Mesendoderm (in vitro differentiated cells): ENCODE measurements around the gene IL1RAPL2.
"Not testable (repeated sequence)": the region's sequence is repeated elsewhere in the genome, so short reads cannot be mapped to it uniquely, and the experiment has no call there.

Experiments used
- DNase-seq: peaks from one replicate; pipeline ENCODE4 v3.0.0; 2013
- H2AK5ac ChIP-seq: 2 replicates; pipeline ENCODE4 v1.6.1; 2013; ENCODE audit warnings: low read length, inconsistent platforms
- H2BK120ac ChIP-seq: 2 replicates; pipeline ENCODE4 v1.6.1; 2013; ENCODE audit warnings: low read depth, mild to moderate bottlenecking, low read length, moderate library complexity, mixed read lengths
- H2BK15ac ChIP-seq: replicated peaks from 2 replicates; pipeline ENCODE4 v1.6.1; 2013; ENCODE audit warnings: low read depth, mild to moderate bottlenecking, moderate library complexity
- H2BK5ac ChIP-seq: 2 replicates; pipeline ENCODE4 v1.6.1; 2013; ENCODE audit warnings: low read length, inconsistent platforms
- H3K18ac ChIP-seq: 2 replicates; pipeline ENCODE4 v1.6.1; 2013; ENCODE audit warnings: mild to moderate bottlenecking, low read length, mixed read lengths
- H3K23ac ChIP-seq: one replicate; pipeline ENCODE4 v1.6.1; 2013; ENCODE audit warnings: low read length
- H3K27ac ChIP-seq: 2 replicates; pipeline ENCODE4 v1.5.1; 2013; ENCODE audit warnings: low read depth, mild to moderate bottlenecking, inconsistent platforms, low read length, moderate library complexity
- H3K27me3 ChIP-seq: 2 replicates; pipeline ENCODE4 v1.6.1; 2013; ENCODE audit warnings: low read length, control low read depth, mild to moderate bottlenecking, inconsistent platforms; ENCODE audit not compliant: insufficient read depth, poor library complexity
- H3K36me3 ChIP-seq: 2 replicates; pipeline ENCODE4 v1.6.1; 2013; ENCODE audit warnings: low read length, inconsistent platforms; ENCODE audit not compliant: control insufficient read depth, insufficient read depth
- H3K4ac ChIP-seq: one replicate; pipeline ENCODE4 v1.6.1; 2013; ENCODE audit warnings: low read depth, mild to moderate bottlenecking, low read length, moderate library complexity
- H3K4me1 ChIP-seq: 2 replicates; pipeline ENCODE4 v1.6.1; 2013; ENCODE audit warnings: low read depth, low read length, inconsistent platforms; ENCODE audit not compliant: control insufficient read depth
- H3K4me2 ChIP-seq: 2 replicates; pipeline ENCODE4 v1.6.1; 2013; ENCODE audit warnings: low read length
- H3K4me3 ChIP-seq: 2 replicates; pipeline ENCODE4 v1.5.1; 2013; ENCODE audit warnings: mild to moderate bottlenecking, low read length
- H3K56ac ChIP-seq: one replicate; pipeline ENCODE4 v1.6.1; 2013; ENCODE audit warnings: low read length
- H3K79me1 ChIP-seq: 2 replicates; pipeline ENCODE4 v1.6.1; 2013; ENCODE audit warnings: low read length, inconsistent platforms
- H3K79me2 ChIP-seq: 2 replicates; pipeline ENCODE4 v1.6.1; 2013; ENCODE audit warnings: mild to moderate bottlenecking, low read length; ENCODE audit not compliant: control insufficient read depth, insufficient read depth
- H3K9ac ChIP-seq: 2 replicates; pipeline ENCODE4 v1.6.1; 2013; ENCODE audit warnings: low read length, inconsistent platforms
- H4K5ac ChIP-seq: one replicate; pipeline ENCODE4 v1.6.1; 2013; ENCODE audit warnings: low read length
- H4K8ac ChIP-seq: one replicate; pipeline ENCODE4 v1.6.1; 2013; ENCODE audit warnings: low read depth, mild to moderate bottlenecking, control low read depth, low read length, moderate library complexity
- WGBS: extraction: QIAGEN DNeasy Blood & Tissue Kit; methylation state at CpG from one replicate; pipeline ENCODE4 v1.1.7; 2013; ENCODE audit warnings: low lambda C conversion rate, missing lambda C conversion rate; ENCODE audit not compliant: insufficient coverage; ENCODE audit errors: extremely low coverage; 5-methylcytosine and 5-hydroxymethylcytosine counted together

IL1RAPL2 gene

GRCh38 chrX:105115596-105116320 is 549.8 kb downstream of the IL1RAPL2 start:
- H3K27ac ChIP-seq, H3K23ac ChIP-seq, H2BK120ac ChIP-seq, H3K79me1 ChIP-seq, H3K4me1 ChIP-seq, H3K4me2 ChIP-seq, H2BK15ac ChIP-seq, H3K4ac ChIP-seq, H3K9ac ChIP-seq, H3K56ac ChIP-seq, H4K5ac ChIP-seq, H2BK5ac ChIP-seq, H4K8ac ChIP-seq, H3K36me3 ChIP-seq, H3K4me3 ChIP-seq, H2AK5ac ChIP-seq, DNase-seq, H3K79me2 ChIP-seq, H3K27me3 ChIP-seq, H3K18ac ChIP-seq: not testable (repeated sequence)
- WGBS, result no CpG with 5 or more reads among the region's 35 CpGs

- Histone ChIP-seq H3K27me3 (no peaks in the 10 kb centered on the region), H3K79me1 (no peaks in the 10 kb centered on the region), H2BK15ac (no peak overlapping the region), H3K36me3 (no peaks in the 10 kb centered on the region), H3K56ac (no peak overlapping the region), H3K27ac (no peak overlapping the region), H3K4ac (no peak overlapping the region), H3K4me2 (no peak overlapping the region), H3K4me3 (no peak overlapping the region), H2BK120ac (no peak overlapping the region), H4K8ac (no peak overlapping the region), H4K5ac (no peak overlapping the region), H3K9ac (no peak overlapping the region), H3K79me2 (no peaks in the 10 kb centered on the region), H3K18ac (no peak overlapping the region), H2BK5ac (no peak overlapping the region), H3K4me1 (no peaks in the 10 kb centered on the region), H2AK5ac (no peak overlapping the region), H3K23ac (no peak overlapping the region)
- DNase-seq, result no peak
- WGBS, result no CpG with 5 or more reads among the region's 1 CpG
Observed at GRCh38 chrX:105116486-105116885, 550.5 kb downstream of the IL1RAPL2 start.

- Histone ChIP-seq H2AK5ac (no peak overlapping the region), H4K5ac (no peak overlapping the region), H2BK120ac (no peak overlapping the region), H3K79me1 (no peaks in the 10 kb centered on the region), H3K9ac (no peak overlapping the region), H3K36me3 (no peaks in the 10 kb centered on the region), H2BK5ac (no peak overlapping the region), H3K18ac (no peak overlapping the region), H2BK15ac (no peak overlapping the region), H3K27ac (no peak overlapping the region), H4K8ac (no peak overlapping the region), H3K79me2 (no peaks in the 10 kb centered on the region), H3K23ac (no peak overlapping the region), H3K4me3 (no peak overlapping the region), H3K4me1 (no peaks in the 10 kb centered on the region), H3K56ac (no peak overlapping the region), H3K4ac (no peak overlapping the region), H3K4me2 (no peak overlapping the region), H3K27me3 (no peaks in the 10 kb centered on the region)
- DNase-seq, result no peak
- WGBS, result no CpG with 5 or more reads among the region's 1 CpG
Observed at GRCh38 chrX:105117621-105118020, 551.6 kb downstream of the IL1RAPL2 start.

GRCh38 chrX:105120463-105120862 is 554.5 kb downstream of the IL1RAPL2 start:
- DNase-seq, result no peak
- H3K27ac ChIP-seq, result no peak overlapping the region
- H2BK15ac ChIP-seq, result no peak overlapping the region
- H3K56ac ChIP-seq, result no peak overlapping the region
- no CpG with 5 or more reads among the region's 4 CpGs for WGBS
- no peak overlapping the region for H2BK5ac ChIP-seq
- H3K4me2 ChIP-seq, result no peak overlapping the region
- no peaks in the 10 kb centered on the region for H3K36me3 ChIP-seq
- no peaks in the 10 kb centered on the region for H3K79me2 ChIP-seq
- H3K4me3 ChIP-seq, result no peak overlapping the region
- no peak overlapping the region for H3K9ac ChIP-seq
- no peaks in the 10 kb centered on the region for H3K4me1 ChIP-seq
- H2AK5ac ChIP-seq, result no peak overlapping the region
- no peak overlapping the region for H2BK120ac ChIP-seq
- no peaks in the 10 kb centered on the region for H3K79me1 ChIP-seq
- H3K23ac ChIP-seq, result no peak overlapping the region
- H4K5ac ChIP-seq, result no peak overlapping the region
- no peak overlapping the region for H4K8ac ChIP-seq
- no peak overlapping the region for H3K4ac ChIP-seq
- no peak overlapping the region for H3K18ac ChIP-seq
- no peaks in the 10 kb centered on the region for H3K27me3 ChIP-seq

- Histone ChIP-seq H3K56ac (no peak overlapping the region), H3K36me3 (no peaks in the 10 kb centered on the region), H4K5ac (no peak overlapping the region), H3K27me3 (no peaks in the 10 kb centered on the region), H3K18ac (no peak overlapping the region), H3K79me1 (no peaks in the 10 kb centered on the region), H2BK15ac (no peak overlapping the region), H2AK5ac (no peak overlapping the region), H3K4me3 (no peak overlapping the region), H3K4me1 (no peaks in the 10 kb centered on the region), H3K4ac (no peak overlapping the region), H2BK120ac (no peak overlapping the region), H3K4me2 (no peak overlapping the region), H3K9ac (no peak overlapping the region), H2BK5ac (no peak overlapping the region), H3K23ac (no peak overlapping the region), H3K27ac (no peak overlapping the region), H4K8ac (no peak overlapping the region), H3K79me2 (no peaks in the 10 kb centered on the region)
- no peak for DNase-seq
- WGBS, result no CpG with 5 or more reads among the region's 2 CpGs
Observed at GRCh38 chrX:105121186-105121585, 555.2 kb downstream of the IL1RAPL2 start.

- Histone ChIP-seq H3K56ac (no peak overlapping the region), H3K79me1 (no peaks in the 10 kb centered on the region), H2AK5ac (no peak overlapping the region), H3K79me2 (no peaks in the 10 kb centered on the region), H2BK5ac (no peak overlapping the region), H4K8ac (no peak overlapping the region), H3K4ac (no peak overlapping the region), H3K36me3 (no peaks in the 10 kb centered on the region), H3K4me2 (no peak overlapping the region), H3K18ac (no peak overlapping the region), H3K9ac (no peak overlapping the region), H2BK15ac (no peak overlapping the region), H3K23ac (no peak overlapping the region), H3K4me3 (no peak overlapping the region), H2BK120ac (no peak overlapping the region), H3K4me1 (no peaks in the 10 kb centered on the region), H3K27me3 (no peaks in the 10 kb centered on the region), H3K27ac (no peak overlapping the region), H4K5ac (no peak overlapping the region)
- no peak for DNase-seq
Observed at GRCh38 chrX:105126201-105126600, 560.2 kb downstream of the IL1RAPL2 start.
